H1 (cell line): ENCODE measurements around the gene INTS7. TPM values are rescaled to one million over a fixed set of nuclear protein-coding genes. Genes with fewer than 3 reads are reported as not detected.

Source experiments
- CTCF ChIA-PET: fragments of 300-600 bp; sonication (Branson Sonifier 250); formaldehyde crosslinking; loops from one replicate; lab custom pipeline; 2021; ENCODE audit not compliant: partially characterized antibody; lab: Charles Lee
- POLR2A ChIA-PET: fragments of 300-600 bp; sonication (Branson Sonifier 250); formaldehyde crosslinking; loops from one replicate; lab custom pipeline; 2021; ENCODE audit warnings: inconsistent platforms; ENCODE audit not compliant: partially characterized antibody; lab: Charles Lee
- DNase-seq, 2 experiments: peaks; one replicate each; pipeline versions ENCODE4 v3.0.0 to v3.0.0-alpha.2; 2010 to 2022; ENCODE audit warnings: low spot score in 2 of 2, low read depth in 1 of 2, mixed read lengths in 1 of 2
- FAIRE-seq: peaks from 2 replicates; lab custom pipeline; 2011; peaks lifted over from hg19 to GRCh38; lab: Jason Lieb, UNC
- H2AFZ ChIP-seq: 2 replicates; pipeline ENCODE4 v1.8.1; 2012; ENCODE audit warnings: low read length, inconsistent platforms
- H2AK5ac ChIP-seq: 2 replicates; pipeline ENCODE4 v1.6.1; 2013; ENCODE audit warnings: low read depth, low read length
- H2BK120ac ChIP-seq: replicated peaks from 2 replicates; pipeline ENCODE3; 2013; ENCODE audit warnings: low read depth, low read length, inconsistent platforms
- H2BK12ac ChIP-seq: 2 replicates; pipeline ENCODE4 v1.6.1; 2013; ENCODE audit warnings: low read depth, low read length
- H2BK15ac ChIP-seq: 2 replicates; pipeline ENCODE4 v1.6.1; 2013; ENCODE audit warnings: low read length
- H2BK20ac ChIP-seq: 2 replicates; pipeline ENCODE4 v1.6.1; 2013; ENCODE audit warnings: low read length
- H2BK5ac ChIP-seq: 2 replicates; pipeline ENCODE4 v1.6.1; 2013; ENCODE audit warnings: low read depth, low read length
- H3K14ac ChIP-seq: 2 replicates; pipeline ENCODE4 v1.6.1; 2013; ENCODE audit warnings: inconsistent platforms; ENCODE audit not compliant: insufficient read length
- H3K18ac ChIP-seq: 2 replicates; pipeline ENCODE4 v1.6.1; 2013; ENCODE audit warnings: low read length; ENCODE audit errors: extremely low read depth
- H3K23ac ChIP-seq: 2 replicates; pipeline ENCODE4 v1.6.1; 2013; ENCODE audit warnings: inconsistent platforms; ENCODE audit not compliant: insufficient read length
- H3K23me2 ChIP-seq: 2 replicates; pipeline ENCODE4 v1.6.1; 2013; ENCODE audit warnings: low read depth, low read length
- H3K27ac ChIP-seq: 2 replicates; pipeline ENCODE4 v1.6.1; 2011; ENCODE audit warnings: low read depth, low read length, inconsistent platforms
- H3K27me3 ChIP-seq, 4 experiments: replicated peaks in 1 of 4; 1 replicate in 1 of 4; 2 replicates in 3 of 4; pipeline versions ENCODE4 v1.6.1 to v1.8.1; 2011 to 2013; ENCODE audit warnings: low read length in 3 of 4, mild to moderate bottlenecking in 3 of 4, inconsistent platforms in 2 of 4, mixed read lengths in 2 of 4, moderate library complexity in 1 of 4; ENCODE audit not compliant: control insufficient read depth in 3 of 4, insufficient read depth in 3 of 4; ENCODE audit errors: extremely low read depth in 1 of 4
- H3K36me3 ChIP-seq, 4 experiments: 2 replicates each; pipeline versions ENCODE4 v1.6.1 to v1.8.1; 2011 to 2013; ENCODE audit warnings: mild to moderate bottlenecking in 4 of 4, low read length in 3 of 4, moderate library complexity in 2 of 4, control low read depth in 1 of 4, inconsistent platforms in 1 of 4; ENCODE audit not compliant: insufficient read depth in 4 of 4, control insufficient read depth in 2 of 4
- H3K4ac ChIP-seq: replicated peaks from 2 replicates; pipeline ENCODE3; 2013; ENCODE audit warnings: low read length, low read depth, mixed read lengths, inconsistent platforms; ENCODE audit not compliant: insufficient read length
- H3K4me1 ChIP-seq, 4 experiments: replicated peaks in 1 of 4; 1 replicate in 1 of 4; 2 replicates in 3 of 4; pipeline versions ENCODE4 v1.6.1 to v1.8.1; 2011 to 2013; ENCODE audit warnings: low read length in 3 of 4, inconsistent platforms in 2 of 4, mixed read lengths in 1 of 4; ENCODE audit not compliant: insufficient read depth in 4 of 4, control insufficient read depth in 3 of 4
- H3K4me2 ChIP-seq, 2 experiments: 2 replicates each; pipeline versions ENCODE4 v1.6.1 to v1.8.1; 2011 to 2013; ENCODE audit warnings: low read depth in 2 of 2, low read length in 2 of 2, control low read depth in 1 of 2, inconsistent platforms in 1 of 2, mild to moderate bottlenecking in 1 of 2; ENCODE audit not compliant: insufficient read depth in 1 of 2
- H3K4me3 ChIP-seq, 4 experiments: fragments of 200-600, 300-600 bp in 1 of 4; sonication (generic), shearing (Covaris generic), sonication (Bioruptor Twin) in 1 of 4; 2 replicates each; pipeline versions ENCODE4 v1.5.1 to v1.8.1; 2011 to 2016; ENCODE audit warnings: low read length in 4 of 4, low read depth in 3 of 4, control low read depth in 2 of 4, inconsistent platforms in 2 of 4, mild to moderate bottlenecking in 2 of 4, mixed read lengths in 1 of 4, moderate library complexity in 1 of 4; ENCODE audit not compliant: insufficient read depth in 2 of 4; ENCODE audit errors: extremely low read depth in 1 of 4
- H3K56ac ChIP-seq: replicated peaks from 2 replicates; pipeline ENCODE3; 2013; ENCODE audit warnings: low read depth, mild to moderate bottlenecking, mixed read lengths, low read length, inconsistent platforms; ENCODE audit not compliant: insufficient read length
- H3K79me1 ChIP-seq: 2 replicates; pipeline ENCODE4 v1.6.1; 2013; ENCODE audit warnings: low read depth, low read length, control low read depth
- H3K79me2 ChIP-seq, 2 experiments: 2 replicates each; pipeline versions ENCODE4 v1.6.1 to v1.8.1; 2012 to 2013; ENCODE audit warnings: low read length in 2 of 2, mild to moderate bottlenecking in 2 of 2, inconsistent platforms in 1 of 2; ENCODE audit not compliant: insufficient read depth in 2 of 2, control insufficient read depth in 1 of 2
- H3K9ac ChIP-seq, 4 experiments: replicated peaks in 1 of 4; 1 replicate in 1 of 4; 2 replicates in 3 of 4; pipeline versions ENCODE4 v1.6.1 to v1.8.1; 2011 to 2013; ENCODE audit warnings: low read depth in 3 of 4, low read length in 3 of 4, control low read depth in 2 of 4, mild to moderate bottlenecking in 2 of 4, moderate library complexity in 2 of 4, inconsistent platforms in 1 of 4; ENCODE audit errors: extremely low read depth in 1 of 4
- H3K9me3 ChIP-seq, 2 experiments: 2 replicates each; pipeline versions ENCODE4 v1.6.1 to v1.8.1; 2012 to 2013; ENCODE audit warnings: mild to moderate bottlenecking in 2 of 2, moderate library complexity in 2 of 2, control low read depth in 1 of 2, inconsistent platforms in 1 of 2, low read depth in 1 of 2, low read length in 1 of 2, mixed read lengths in 1 of 2; ENCODE audit not compliant: insufficient read depth in 2 of 2
- H4K20me1 ChIP-seq, 2 experiments: replicated peaks in 1 of 2; 2 replicates each; pipeline versions ENCODE3 to v1.8.1; 2011 to 2013; ENCODE audit warnings: inconsistent platforms in 2 of 2, low read length in 2 of 2, mild to moderate bottlenecking in 1 of 2; ENCODE audit not compliant: insufficient read depth in 2 of 2, control insufficient read depth in 1 of 2
- H4K5ac ChIP-seq: 2 replicates; pipeline ENCODE4 v1.6.1; 2013; ENCODE audit warnings: low read length, low read depth, mixed read lengths, inconsistent platforms; ENCODE audit not compliant: insufficient read length
- H4K8ac ChIP-seq: 2 replicates; pipeline ENCODE4 v1.8.0; 2013; ENCODE audit warnings: mild to moderate bottlenecking, moderate library complexity, low read length, inconsistent platforms; ENCODE audit not compliant: insufficient read depth; ENCODE audit errors: extremely low read depth
- H4K91ac ChIP-seq: replicated peaks from 2 replicates; pipeline ENCODE3; 2013; ENCODE audit warnings: low read length, mixed read lengths, inconsistent platforms; ENCODE audit not compliant: insufficient read length
- ASH2L ChIP-seq: fragments of 200-600, 300-600 bp; sonication (generic); IDR thresholded peaks from one replicate; pipeline ENCODE4 v1.7.1; 2017; ENCODE audit warnings: low read length
- BCL11A ChIP-seq, 2 experiments: IDR thresholded peaks; one replicate each; pipeline ENCODE4 v1.6.1; 2011; ENCODE audit warnings: low read depth in 2 of 2, low read length in 2 of 2, mild to moderate bottlenecking in 2 of 2
- BRCA1 ChIP-seq: IDR thresholded peaks from 2 replicates; pipeline ENCODE4 v1.6.1; 2012; ENCODE audit warnings: low read depth, low read length, improper control_type of control experiment
- E2F6 ChIP-seq: IDR thresholded peaks from 2 replicates; pipeline ENCODE4 v1.6.1; 2012; ENCODE audit warnings: inconsistent platforms
- EGR1 ChIP-seq: IDR thresholded peaks from 2 replicates; pipeline ENCODE4 v1.6.1; 2011; ENCODE audit warnings: low read depth, low read length, borderline replicate concordance
- KDM4A ChIP-seq: IDR thresholded peaks from one replicate; pipeline ENCODE4 v1.7.1; 2012; ENCODE audit warnings: low read depth, mild to moderate bottlenecking, moderate library complexity, low read length, inconsistent platforms; ENCODE audit not compliant: severe bottlenecking
- MAFK ChIP-seq: IDR thresholded peaks from 2 replicates; pipeline ENCODE4 v1.6.1; 2012; ENCODE audit warnings: low read depth, mild to moderate bottlenecking, improper control_type of control experiment, low read length
- POLR2A ChIP-seq, 2 experiments: IDR thresholded peaks; 1 replicate in 1 of 2; 2 replicates in 1 of 2; pipeline ENCODE4 v1.6.1; 2011; ENCODE audit warnings: low read depth in 2 of 2, low read length in 2 of 2, mild to moderate bottlenecking in 2 of 2; ENCODE audit errors: control extremely low read depth in 1 of 2
- POLR2AphosphoS5 ChIP-seq: IDR thresholded peaks from 2 replicates; pipeline ENCODE4 v1.6.1; 2011; ENCODE audit warnings: low read depth, low read length
- RAD21 ChIP-seq, 2 experiments: IDR thresholded peaks in 1 of 2; conservative IDR thresholded peaks in 1 of 2; 2 replicates each; pipeline ENCODE4 v1.6.1; 2011; ENCODE audit warnings: low read depth in 2 of 2, low read length in 2 of 2, improper control_type of control experiment in 1 of 2, inconsistent platforms in 1 of 2, mild to moderate bottlenecking in 1 of 2, moderate library complexity in 1 of 2
- RNF2 ChIP-seq: fragments of 200-900, 300-1000 bp; sonication (generic); IDR thresholded peaks from 2 replicates; pipeline ENCODE4 v1.7.1; 2016; ENCODE audit warnings: borderline replicate concordance, low read depth, mild to moderate bottlenecking, antibody characterized with exemption, low read length; ENCODE audit not compliant: poor library complexity, severe bottlenecking; ENCODE audit errors: missing control alignments
- SP4 ChIP-seq: IDR thresholded peaks from 2 replicates; pipeline ENCODE4 v1.6.1; 2012; ENCODE audit warnings: low read length, inconsistent platforms
- TBP ChIP-seq: IDR thresholded peaks from 2 replicates; pipeline ENCODE4 v1.6.1; 2011; ENCODE audit warnings: low read depth, low read length, improper control_type of control experiment
- WGBS, 2 experiments: shearing (Covaris generic) in 1 of 2; methylation state at CpG; one replicate each; pipeline versions ENCODE4 v1.1.6 to v1.1.7; 2013 to 2015; ENCODE audit warnings: low lambda C conversion rate in 2 of 2, mixed read lengths in 2 of 2, inconsistent platforms in 1 of 2, low coverage in 1 of 2, missing lambda C conversion rate in 1 of 2; ENCODE audit not compliant: insufficient replicate concordance in 2 of 2, insufficient coverage in 1 of 2, insufficient read length in 1 of 2; ENCODE audit errors: extremely low coverage in 1 of 2, missing lambda C conversion rate in 1 of 2; 5-methylcytosine and 5-hydroxymethylcytosine counted together
- polyA plus RNA-seq, 7 experiments: library from polyadenylated mRNA; depleted of rRNA in 3 of 7; stranded (reverse) in 5 of 7; unstranded in 2 of 7; fragments of >200 nt in 5 of 7; fragments of 200-250 nt in 2 of 7; gene quantifications; 1 replicate in 5 of 7; 2 replicates in 1 of 7; 4 replicates in 1 of 7; pipeline versions ENCODE4 v1.2.1 to v1.2.3, GENCODE V29; 2011 to 2013; ENCODE audit warnings: missing spikeins in 2 of 7, mixed read lengths in 2 of 7
- total RNA-seq: library from RNA; stranded (reverse); fragmentation: NEBNext Ultra II Directional; extraction: Animal tissue kit (Norgen Biotek cat#: 25700); gene quantifications from 2 replicates; pipeline ENCODE4 v1.2.1, GENCODE V29; 2021

INTS7 gene
- total and polyA plus RNA-seq, 2 of the 8 experiments (the other 6 are each of a cell fraction or from before 2014, with no cell fraction given), result 15.2 to 22.4 TPM

- Histone ChIP-seq H3K79me1 (no peaks in the 10 kb centered on the region; the same call in 1 of the 2 replicates), H4K20me1 (no peaks in the 10 kb centered on the region), H2AK5ac (no peak overlapping the region), H2AFZ (no peak overlapping the region), H3K79me2 (no peaks in the 10 kb centered on the region), H4K5ac (no peak overlapping the region), H4K8ac (no peak overlapping the region), H2BK5ac (no peak overlapping the region), H4K91ac (no peak overlapping the region), H3K4me3 (no peak overlapping the region), H3K9me3 (no peaks in the 10 kb centered on the region), H3K56ac (no peak overlapping the region), H2BK120ac (no peak overlapping the region), H3K27ac (no peak overlapping the region), H3K4ac (no peak overlapping the region), H3K14ac (no peak overlapping the region), H3K23ac (no peak overlapping the region), H3K23me2 (no peaks in the 10 kb centered on the region), H3K27me3 (no peaks in the 10 kb centered on the region), H2BK20ac (no peak overlapping the region), H3K36me3 (peaks cover 0 to 8% (median under 1%) of the 10 kb centered on the region in 4 experiments; a peak in 2 of 8 replicates), H3K4me2 (no peak overlapping the region), H3K4me1 (no peaks in the 10 kb centered on the region), H2BK12ac (no peak overlapping the region), H2BK15ac (no peak overlapping the region), H3K18ac (no peak overlapping the region), H3K9ac (no peak overlapping the region)
- DNase-seq (no peak), FAIRE-seq (no peak)
- 80% methylated on average over 4 of the region's 4 CpGs; no CpG with 5 or more reads in 1 of the 2 experiments for WGBS, 2 experiments
- POLR2A ChIA-PET, result no interaction called here
- CTCF ChIA-PET, result no interaction called here
- TF ChIP-seq BCL11A (IDR thresholded peaks at IDR 0.05; ENCODE audit: low read depth in 2 of 2, low read length in 2 of 2) (no peak), KDM4A (no peak), ASH2L (no peak), POLR2AphosphoS5 (no peak), RAD21 (IDR thresholded peaks at IDR 0.05 in 1 of 2, conservative IDR thresholded peaks at IDR 0.05 in 1 of 2; ENCODE audit: low read depth in 2 of 2, low read length in 2 of 2) (no peak), MAFK (no peak), BRCA1 (no peak), EGR1 (no peak), TBP (no peak), RNF2 (no peak), SP4 (no peak), POLR2A (IDR thresholded peaks at IDR 0.05; ENCODE audit: control extremely low read depth in 1 of 2, low read depth in 2 of 2, low read length in 2 of 2) (no peak), E2F6 (no peak)
Measured at GRCh38 chr1:211968200-211968834, 67.0 kb downstream of the INTS7 start.
